Measurements from ENCODE around the gene DNMT1.

The DNMT1 gene

DNA sequence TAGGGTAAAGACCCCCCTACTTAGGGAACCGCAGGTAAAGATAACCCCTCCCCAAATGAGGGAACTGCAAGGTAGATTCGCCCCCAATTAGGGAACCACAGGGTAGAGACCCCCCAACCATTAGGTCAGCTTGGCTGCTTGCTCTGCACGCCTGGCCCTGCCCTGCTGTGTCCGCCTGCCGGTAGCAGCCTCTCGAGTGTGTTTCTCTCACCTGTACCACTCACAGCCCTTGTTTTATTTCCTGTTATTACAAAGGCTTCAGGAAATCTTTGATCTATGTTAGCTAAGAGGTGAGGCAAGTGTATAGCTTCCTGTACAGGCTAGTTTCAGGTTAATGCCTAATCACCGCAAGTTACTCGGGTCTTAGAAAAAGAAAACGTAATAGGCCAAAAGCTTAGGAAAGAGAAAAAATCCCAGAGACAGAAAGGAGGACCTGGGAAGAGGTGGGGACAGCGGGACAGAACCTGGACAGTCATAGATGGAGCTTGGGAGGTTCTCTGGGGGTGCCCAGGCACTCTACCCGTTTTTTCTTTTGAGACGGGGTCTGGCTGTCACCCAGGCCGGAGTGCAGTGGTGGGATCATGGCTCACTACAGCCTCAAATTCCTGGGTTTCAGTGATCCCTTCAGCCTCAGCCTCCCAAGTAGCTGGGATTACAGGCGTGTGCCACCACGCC, 51.9 kb downstream of the DNMT1 start:
- TF ChIP-seq CTCF (IDR thresholded peaks at IDR 0.05; ENCODE audit: low read depth, low read length, missing control alignments), result no peak
- no peak for DNase-seq (ENCODE audit: low read depth)
- H3K4me3 ChIP-seq (ENCODE audit: low read depth, low read length), result no peak overlapping the region

DNA sequence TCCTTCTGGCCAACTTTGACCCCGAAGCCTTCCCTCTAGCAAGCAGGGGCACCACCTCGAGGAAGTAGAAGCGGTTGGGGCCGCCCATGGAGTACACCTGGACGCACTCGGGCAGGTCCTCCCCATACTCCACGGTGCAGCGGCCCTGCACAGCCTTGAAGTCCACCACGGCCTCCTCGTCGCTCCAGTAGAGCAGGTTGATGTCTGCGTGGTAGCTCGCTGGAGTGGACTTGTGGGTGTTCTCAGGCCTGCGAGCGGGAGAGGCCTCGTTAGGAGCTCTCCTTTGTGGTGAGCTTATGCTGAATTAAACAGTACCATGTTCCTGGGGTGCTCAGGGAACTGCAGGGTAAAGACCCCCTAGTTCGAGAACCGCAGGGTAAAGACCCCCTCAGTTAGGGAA, 52.8 kb downstream of the DNMT1 start:
- TF ChIP-seq CTCF (IDR thresholded peaks at IDR 0.05; ENCODE audit: low read depth, low read length, missing control alignments), result no peak
- no peak for DNase-seq (ENCODE audit: low read depth)

DNA sequence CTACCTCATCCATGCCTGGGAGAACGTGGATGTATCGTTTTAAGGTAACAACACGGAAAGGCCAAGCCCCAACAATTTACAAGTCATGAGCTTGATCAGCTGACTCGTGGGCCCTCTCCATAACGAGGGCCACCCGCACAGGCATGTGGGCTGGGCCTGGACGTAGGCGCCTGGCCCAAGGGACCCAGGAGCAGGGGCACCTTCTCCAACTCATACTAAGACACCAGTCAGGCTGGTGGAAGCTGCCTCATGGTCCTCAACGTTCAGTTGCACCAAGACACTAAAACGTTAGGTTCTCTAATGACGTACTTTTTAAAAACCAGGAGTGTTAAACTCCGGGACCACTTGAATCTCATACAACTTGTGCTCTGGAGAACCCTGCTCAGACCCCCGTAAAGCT, 53.3 kb downstream of the DNMT1 start:
- no peak overlapping the region for H3K4me3 ChIP-seq (ENCODE audit: low read depth, low read length)
- TF ChIP-seq CTCF (IDR thresholded peaks at IDR 0.05; ENCODE audit: low read depth, low read length, missing control alignments), result no peak
- DNase-seq (ENCODE audit: low read depth), result no peak

More for the DNA sequence above, 52.8 kb downstream of the DNMT1 start:
- no peak overlapping the region for H3K4me3 ChIP-seq (ENCODE audit: low read depth, low read length)

DNA sequence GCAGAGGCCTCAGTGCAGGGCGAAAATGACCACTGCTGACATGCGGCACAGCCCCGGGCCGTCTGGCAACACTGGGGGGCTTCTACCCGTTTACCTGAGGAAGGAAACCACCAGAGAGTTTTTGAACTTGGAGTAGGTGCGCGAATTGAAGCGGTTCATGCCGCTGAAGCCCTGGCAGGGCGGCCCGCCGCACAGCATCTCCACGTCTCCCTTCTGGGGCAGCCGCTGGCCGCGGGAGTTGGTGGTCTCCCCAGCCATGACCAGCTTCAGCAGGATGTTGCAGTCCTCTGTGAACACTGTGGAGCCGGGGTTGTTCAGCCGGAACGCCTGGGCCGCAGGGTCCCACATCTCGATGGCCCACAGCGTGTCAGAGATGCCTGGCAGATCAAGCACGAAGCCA, 54.8 kb downstream of the DNMT1 start:
- no peak for TF ChIP-seq CTCF (IDR thresholded peaks at IDR 0.05; ENCODE audit: low read depth, low read length, missing control alignments)
- DNase-seq (ENCODE audit: low read depth), result no peak
- H3K4me3 ChIP-seq (ENCODE audit: low read depth, low read length), result no peak overlapping the region

GRCh38 chr19:10138879-10139795, 55.6 kb downstream of the DNMT1 start:
- no peak for DNase-seq (ENCODE audit: low read depth)

More at GRCh38 chr19:10138879-10139795, 55.6 kb downstream of the DNMT1 start:
- H3K4me3 ChIP-seq (ENCODE audit: low read depth, low read length), result no peak overlapping the region
- TF ChIP-seq CTCF (IDR thresholded peaks at IDR 0.05; ENCODE audit: low read depth, low read length, missing control alignments), result no peak

Data from GM12864 (cell line).